ENCODE results near the gene RBFOX2.
A peak's percentile ranks its signal among the peaks of the same experiment; 100 is the strongest.

RBFOX2 gene

GRCh38 chr22:35971456-35972119 lies 57.0 kb downstream of the RBFOX2 start:
- peak; percentile 39 for DNase-seq

GRCh38 chr22:35970616-35971455 lies 57.8 kb downstream of the RBFOX2 start:
- DNase-seq = no peak

GRCh38 chr22:35967046-35967397 lies 61.6 kb downstream of the RBFOX2 start:
- DNase-seq = no peak

GRCh38 chr22:35966314-35967045 lies 62.1 kb downstream of the RBFOX2 start:
- no peak for DNase-seq

GRCh38 chr22:35963237-35963810 lies 65.3 kb downstream of the RBFOX2 start:
- DNase-seq = no peak

GRCh38 chr22:35961480-35962295 lies 66.9 kb downstream of the RBFOX2 start:
- peak; percentile 80 for DNase-seq

GRCh38 chr22:35960854-35961253 lies 67.8 kb downstream of the RBFOX2 start:
- no peak for DNase-seq

- DNase-seq = peak; percentile 57
Observed at GRCh38 chr22:35959121-35959800, 69.4 kb downstream of the RBFOX2 start.

- no peak for DNase-seq
Observed at GRCh38 chr22:35958334-35958733, 70.3 kb downstream of the RBFOX2 start.

- DNase-seq = no peak
Observed at GRCh38 chr22:35957589-35957988, 71.0 kb downstream of the RBFOX2 start.

- DNase-seq = no peak
Observed at GRCh38 chr22:35956850-35957249, 71.8 kb downstream of the RBFOX2 start.

GRCh38 chr22:35955546-35955945 lies 73.1 kb downstream of the RBFOX2 start:
- no peak for DNase-seq

GRCh38 chr22:35952576-35952975 lies 76.0 kb downstream of the RBFOX2 start:
- DNase-seq = peak; percentile 36

GRCh38 chr22:35950262-35950661 lies 78.4 kb downstream of the RBFOX2 start:
- no peak for DNase-seq

- DNase-seq = no peak
Observed at GRCh38 chr22:35949243-35949642, 79.4 kb downstream of the RBFOX2 start.

- no peak for DNase-seq
Observed at GRCh38 chr22:35947794-35948425, 80.7 kb downstream of the RBFOX2 start.

- DNase-seq = no peak
Observed at GRCh38 chr22:35944458-35944857, 84.2 kb downstream of the RBFOX2 start.

- DNase-seq = no peak
Observed at GRCh38 chr22:35940166-35940565, 88.5 kb downstream of the RBFOX2 start.

- DNase-seq = no peak
Observed at GRCh38 chr22:35938226-35938625, 90.4 kb downstream of the RBFOX2 start.

GRCh38 chr22:35930933-35931332 lies 97.7 kb downstream of the RBFOX2 start:
- peak; percentile 51 for DNase-seq

- DNase-seq = peak; percentile 33
Observed at GRCh38 chr22:35928285-35928798, 100.3 kb downstream of the RBFOX2 start.
